ENCODE measurements around the gene RFTN1. TPM values are rescaled to one million over a fixed set of nuclear protein-coding genes. Genes with fewer than 3 reads are reported as not detected.
A peak's percentile ranks its signal among the peaks of the same experiment; 100 is the strongest.

RFTN1 gene
- total RNA-seq, 1 donor from 2014 or later, result 20.9 TPM

GRCh38 chr3:16509721-16510619 is 3.5 kb downstream of the RFTN1 start:
- DNase-seq (ENCODE audit: low spot score) (no peak), ATAC-seq (no peak)

GRCh38 chr3:16508591-16508995 is 4.9 kb downstream of the RFTN1 start:
- ATAC-seq, result no peak
- no peak for DNase-seq (ENCODE audit: low spot score)

- DNase-seq (ENCODE audit: low spot score), result no peak
- no peak for ATAC-seq
These were observed 5.3 kb downstream of the RFTN1 start for GRCh38 chr3:16508243-16508578.

- ATAC-seq (no peak), DNase-seq (ENCODE audit: low spot score) (no peak)
These were observed 5.8 kb downstream of the RFTN1 start for GRCh38 chr3:16507578-16508242.

GRCh38 chr3:16506884-16507577 is 6.5 kb downstream of the RFTN1 start:
- DNase-seq (ENCODE audit: low spot score) (no peak), ATAC-seq (no peak)

GRCh38 chr3:16506451-16506850 is 7.0 kb downstream of the RFTN1 start:
- ATAC-seq, result no peak
- no peak for DNase-seq (ENCODE audit: low spot score)

GRCh38 chr3:16504692-16505091 is 8.8 kb downstream of the RFTN1 start:
- ATAC-seq (no peak), DNase-seq (ENCODE audit: low spot score) (no peak)

- no peak for ATAC-seq
These were observed 9.3 kb downstream of the RFTN1 start for GRCh38 chr3:16504242-16504641.

GRCh38 chr3:16503191-16503776 is 10.2 kb downstream of the RFTN1 start:
- ATAC-seq (no peak), DNase-seq (ENCODE audit: low spot score) (no peak)

More at GRCh38 chr3:16504242-16504641, 9.3 kb downstream of the RFTN1 start:
- no peak for DNase-seq (ENCODE audit: low spot score)

GRCh38 chr3:16502347-16502908 is 11.1 kb downstream of the RFTN1 start:
- ATAC-seq, result no peak
- no peak for DNase-seq (ENCODE audit: low spot score)

- no peak for ATAC-seq
- DNase-seq (ENCODE audit: low spot score), result no peak
These were observed 12.1 kb downstream of the RFTN1 start for GRCh38 chr3:16501376-16501775.

GRCh38 chr3:16500911-16501310 is 12.6 kb downstream of the RFTN1 start:
- no peak for DNase-seq (ENCODE audit: low spot score)
- no peak for ATAC-seq

GRCh38 chr3:16500093-16500492 is 13.4 kb downstream of the RFTN1 start:
- ATAC-seq (no peak), DNase-seq (ENCODE audit: low spot score) (no peak)

GRCh38 chr3:16499351-16499750 is 14.1 kb downstream of the RFTN1 start:
- no peak for DNase-seq (ENCODE audit: low spot score)
- ATAC-seq, result no peak

- peak; percentile 68 for ATAC-seq
- DNase-seq (ENCODE audit: low spot score), result no peak
These were observed 15.2 kb downstream of the RFTN1 start for GRCh38 chr3:16498130-16498890.

- DNase-seq (ENCODE audit: low spot score), result no peak
- no peak for ATAC-seq
These were observed 16.9 kb downstream of the RFTN1 start for GRCh38 chr3:16496408-16497222.

- no peak for ATAC-seq
These were observed 17.5 kb downstream of the RFTN1 start for GRCh38 chr3:16496008-16496407.

GRCh38 chr3:16494814-16495431 is 18.6 kb downstream of the RFTN1 start:
- DNase-seq (ENCODE audit: low spot score) (no peak), ATAC-seq (no peak)

More at GRCh38 chr3:16496008-16496407, 17.5 kb downstream of the RFTN1 start:
- DNase-seq (ENCODE audit: low spot score), result no peak

- DNase-seq (ENCODE audit: low spot score) (no peak), ATAC-seq (no peak)
These were observed 19.4 kb downstream of the RFTN1 start for GRCh38 chr3:16494094-16494493.

All from left lobe of liver (tissue), 2 donors.